ENCODE measurements around the gene MOCOS. TPM values are rescaled to one million over a fixed set of nuclear protein-coding genes. Genes with fewer than 3 reads are reported as not detected.

The MOCOS gene
- polyA plus RNA-seq, 6 donors from 2014 or later = 0.08 TPM; not detected in 5

GRCh38 chr18:36309436-36310391, 122.4 kb downstream of the MOCOS start:
- H3K9me3 Mint-ChIP-seq = no peaks in the 10 kb centered on the region
- peaks cover 0 to 4% (median 0%) of the 10 kb centered on the region in 3 donors for H3K4me1 Mint-ChIP-seq
- H3K27ac Mint-ChIP-seq = no peak overlapping the region
- no peak for ATAC-seq (ENCODE audit: low read depth in 2 of 2)
- H3K36me3 Mint-ChIP-seq = no peaks in the 10 kb centered on the region
- no peak overlapping the region for H3K4me3 Mint-ChIP-seq
- H3K27me3 Mint-ChIP-seq = peaks cover 64 to 80% (median 65%) of the 10 kb centered on the region in 3 donors
- DNase-seq = no peak

- ATAC-seq (ENCODE audit: low read depth in 2 of 2) = no peak
- Mint-ChIP-seq H3K27ac (no peak overlapping the region), H3K4me1 (no peaks in the 10 kb centered on the region), H3K4me3 (no peak overlapping the region), H3K36me3 (no peaks in the 10 kb centered on the region), H3K9me3 (no peaks in the 10 kb centered on the region), H3K27me3 (peaks cover 51 to 67% (median 53%) of the 10 kb centered on the region in 3 donors)
- DNase-seq = no peak
Observed at GRCh38 chr18:36311026-36311570, 123.8 kb downstream of the MOCOS start.

- Mint-ChIP-seq H3K9me3 (peaks cover 0 to 8% (median 5%) of the 10 kb centered on the region in 7 donors), H3K4me1 (no peaks in the 10 kb centered on the region), H3K4me3 (no peak overlapping the region), H3K27me3 (peaks cover 46 to 52% (median 47%) of the 10 kb centered on the region in 3 donors), H3K36me3 (no peaks in the 10 kb centered on the region), H3K27ac (no peak overlapping the region)
- ATAC-seq (ENCODE audit: low read depth in 2 of 2) (no peak), DNase-seq (no peak)
Observed at GRCh38 chr18:36312806-36313395, 125.6 kb downstream of the MOCOS start.

- H3K4me3 Mint-ChIP-seq = no peak overlapping the region
- DNase-seq (no peak), ATAC-seq (ENCODE audit: low read depth in 2 of 2) (no peak)
- H3K4me1 Mint-ChIP-seq = no peaks in the 10 kb centered on the region
- peaks cover 39 to 53% (median 40%) of the 10 kb centered on the region in 3 donors for H3K27me3 Mint-ChIP-seq
- H3K36me3 Mint-ChIP-seq = peaks cover 5 to 10% of the 10 kb centered on the region in 2 donors
- no peak overlapping the region for H3K27ac Mint-ChIP-seq
- peaks cover 3 to 20% (median 17%) of the 10 kb centered on the region in 7 donors for H3K9me3 Mint-ChIP-seq
Observed at GRCh38 chr18:36314098-36314497, 126.8 kb downstream of the MOCOS start.

DNA sequence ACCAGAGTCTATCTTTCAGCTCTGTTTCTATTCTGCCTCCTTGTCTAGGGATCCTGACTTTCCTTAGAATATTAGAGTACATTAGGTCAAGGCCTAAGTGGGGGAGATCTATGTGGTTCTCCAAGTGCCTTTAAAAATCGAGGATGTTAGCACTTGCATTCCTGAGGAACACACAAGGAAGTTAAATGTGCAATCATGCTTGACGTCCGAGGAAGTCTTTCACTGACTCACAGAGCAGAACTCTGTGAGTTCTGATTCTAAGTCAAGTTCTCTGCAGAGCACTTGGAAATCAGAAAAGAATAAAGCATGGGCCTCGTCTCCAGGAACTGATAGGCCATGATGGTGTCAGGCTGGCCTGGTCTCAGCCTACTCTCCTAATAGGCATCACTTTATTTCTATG, 127.5 kb downstream of the MOCOS start:
- no peak overlapping the region for H3K27ac Mint-ChIP-seq

DNA sequence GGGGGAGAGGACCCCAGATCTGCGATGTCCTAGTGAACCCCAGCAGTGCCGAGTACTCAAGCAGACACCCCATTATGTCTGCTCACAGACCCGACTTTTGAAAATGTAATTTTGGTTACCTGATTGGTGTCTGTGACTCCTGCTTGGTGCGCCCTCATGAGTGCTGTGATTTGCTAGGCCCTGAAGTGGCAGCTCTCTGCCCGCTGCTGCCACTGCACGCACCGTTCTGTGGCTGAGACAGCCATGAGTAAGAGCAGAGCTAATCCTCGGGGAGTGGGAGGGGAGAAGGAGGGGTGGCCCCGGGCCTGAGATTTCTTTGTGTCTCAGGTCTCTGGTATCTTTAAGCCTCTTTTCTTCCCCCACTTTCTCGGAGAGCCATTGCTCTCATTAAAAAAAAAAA, 128.4 kb downstream of the MOCOS start:
- no peaks in the 10 kb centered on the region for H3K4me1 Mint-ChIP-seq
- DNase-seq = no peak
- H3K27me3 Mint-ChIP-seq = peaks cover 35 to 46% (median 43%) of the 10 kb centered on the region in 3 donors
- H3K36me3 Mint-ChIP-seq = peaks cover 5 to 18% of the 10 kb centered on the region in 2 donors
- no peak for ATAC-seq (ENCODE audit: low read depth in 2 of 2)
- no peak overlapping the region for H3K27ac Mint-ChIP-seq
- peaks cover 9 to 30% (median 23%) of the 10 kb centered on the region in 7 donors for H3K9me3 Mint-ChIP-seq
- H3K4me3 Mint-ChIP-seq = no peak overlapping the region

More for the DNA sequence above, 127.5 kb downstream of the MOCOS start:
- no peak overlapping the region for H3K4me3 Mint-ChIP-seq
- no peaks in the 10 kb centered on the region for H3K4me1 Mint-ChIP-seq
- peaks cover 40 to 53% (median 43%) of the 10 kb centered on the region in 3 donors for H3K27me3 Mint-ChIP-seq
- ATAC-seq (ENCODE audit: low read depth in 2 of 2) (no peak), DNase-seq (no peak)
- peaks cover 6 to 27% (median 23%) of the 10 kb centered on the region in 7 donors for H3K9me3 Mint-ChIP-seq
- H3K36me3 Mint-ChIP-seq = peaks cover 5 to 16% of the 10 kb centered on the region in 2 donors

DNA sequence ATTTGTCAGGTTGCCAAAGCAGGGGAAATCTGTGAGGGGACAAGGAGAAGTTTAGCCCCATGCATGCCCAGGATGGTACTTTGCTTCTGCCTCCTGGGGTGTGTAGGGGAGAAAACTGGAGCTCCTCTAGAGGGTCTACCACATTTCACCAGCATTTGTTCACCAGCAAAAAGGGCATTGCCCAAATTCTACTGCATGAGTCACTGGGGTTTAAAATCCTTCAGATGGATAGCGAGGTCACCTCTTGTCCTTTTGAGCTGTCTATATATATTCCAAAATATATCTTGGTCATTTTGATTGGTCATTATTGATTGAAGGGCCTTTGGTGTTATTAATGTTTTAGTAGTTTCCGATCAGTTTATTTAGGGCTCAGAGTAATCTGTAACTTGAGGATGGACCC, 128.9 kb downstream of the MOCOS start:
- Mint-ChIP-seq H3K27ac (no peak overlapping the region), H3K27me3 (peaks cover 38 to 46% (median 43%) of the 10 kb centered on the region in 3 donors), H3K4me3 (no peak overlapping the region), H3K4me1 (no peaks in the 10 kb centered on the region), H3K9me3 (peaks cover 9 to 30% (median 23%) of the 10 kb centered on the region in 7 donors), H3K36me3 (peaks cover 5 to 18% of the 10 kb centered on the region in 2 donors)
- DNase-seq (no peak), ATAC-seq (ENCODE audit: low read depth in 2 of 2) (no peak)

Other genes with a start within 250 kb of the MOCOS start
- 10 to 100 TPM; 10.9 to 25.4 (median 20.4) TPM for gene RPRD1A, start 119.9 kb upstream of the MOCOS start, polyA plus RNA-seq (ENCODE audit: low read depth in 6 of 6)
- 10 to 100 TPM; 24.1 to 34.4 (median 32.0) TPM for gene SLC39A6, start 58.2 kb upstream of the MOCOS start, polyA plus RNA-seq (ENCODE audit: low read depth in 6 of 6)
- gene ELP2, start 57.6 kb upstream of the MOCOS start, polyA plus RNA-seq (ENCODE audit: low read depth in 6 of 6) = 100 to 1,000 TPM in 1 of 6 donors, 10 to 100 TPM in 5; 65.3 to 114 (median 80.7) TPM
- gene FHOD3, start 110.2 kb downstream of the MOCOS start, polyA plus RNA-seq (ENCODE audit: low read depth in 6 of 6) = not detected